OCI-LY3 (cell line): ENCODE measurements around the gene FLACC1.
"Not testable (repeated sequence)": the region's sequence is repeated elsewhere in the genome, so short reads cannot be mapped to it uniquely, and the experiment has no call there.

Source experiments
- H2AFZ ChIP-seq: fragments of 200-600, 300-600 bp; shearing (Covaris generic); 2 replicates; pipeline ENCODE4 v1.6.0; 2014; ENCODE audit warnings: antibody characterized with exemption, low read depth, low read length
- H3K27ac ChIP-seq: fragments of 200-600, 300-600 bp; sonication (generic); 2 replicates; pipeline ENCODE4 v1.5.1; 2014; ENCODE audit warnings: mild to moderate bottlenecking, low read length, moderate library complexity, mixed read lengths
- H3K27me3 ChIP-seq: fragments of 200-600, 300-600 bp; sonication (generic); 2 replicates; pipeline ENCODE4 v1.6.1; 2014; ENCODE audit warnings: low read depth, low read length, mixed read lengths
- H3K36me3 ChIP-seq: fragments of 200-600, 300-600 bp; sonication (generic); replicated peaks from 2 replicates; pipeline ENCODE3; 2014; ENCODE audit warnings: low read depth, low read length, mixed read lengths
- H3K4me1 ChIP-seq: fragments of 300-600, 200-600 bp; sonication (generic); 2 replicates; pipeline ENCODE4 v1.6.1; 2014; ENCODE audit warnings: low read length, mixed read lengths
- H3K4me2 ChIP-seq: fragments of 200-600, 300-600 bp; sonication (generic); 2 replicates; pipeline ENCODE4 v1.6.1; 2014; ENCODE audit warnings: low read length, mixed read lengths
- H3K4me3 ChIP-seq: fragments of 300-600, 200-600 bp; sonication (generic); 2 replicates; pipeline ENCODE4 v1.5.1; 2014; ENCODE audit warnings: antibody characterized with exemption, mild to moderate bottlenecking, low read length, moderate library complexity
- H3K79me2 ChIP-seq: fragments of 300-600, 200-600 bp; shearing (Covaris generic); 2 replicates; pipeline ENCODE4 v1.6.1; 2014; ENCODE audit warnings: mild to moderate bottlenecking, low read length, mixed read lengths
- H3K9ac ChIP-seq: fragments of 300-600, 200-600 bp; shearing (Covaris generic); 2 replicates; pipeline ENCODE4 v1.6.0; 2014; ENCODE audit warnings: mild to moderate bottlenecking, low read length, moderate library complexity
- H3K9me3 ChIP-seq: fragments of 200-600, 300-600 bp; shearing (Covaris generic); 2 replicates; pipeline ENCODE4 v1.6.1; 2014; ENCODE audit warnings: low read length, mixed read lengths; ENCODE audit not compliant: insufficient read depth
- H4K20me1 ChIP-seq: fragments of 200-600, 300-600 bp; sonication (generic); 2 replicates; pipeline ENCODE4 v1.6.1; 2016; ENCODE audit warnings: low read length, mixed read lengths; ENCODE audit not compliant: insufficient read depth
- CTCF ChIP-seq: fragments of 200-600, 300-600 bp; sonication (generic); IDR thresholded peaks from 2 replicates; pipeline ENCODE4 v1.5.1; 2014; ENCODE audit warnings: antibody characterized with exemption, low read length, low read depth
- EZH2phosphoT487 ChIP-seq: fragments of 200-600 bp; shearing (Covaris generic); IDR thresholded peaks from 2 replicates; pipeline ENCODE4 v1.6.1; 2018; ENCODE audit warnings: antibody characterized with exemption, mixed run types, low read depth

The FLACC1 gene

GRCh38 chr2:201248288-201248844 lies 108.8 kb downstream of the FLACC1 start:
- no peak overlapping the region for H2AFZ ChIP-seq
- peaks cover 74% of the 10 kb centered on the region for H3K4me1 ChIP-seq
- no peaks in the 10 kb centered on the region for H4K20me1 ChIP-seq
- TF ChIP-seq CTCF (no peak), EZH2phosphoT487 (no peak)
- H3K9ac ChIP-seq, result peak overlapping the region; percentile 19
- no peaks in the 10 kb centered on the region for H3K27me3 ChIP-seq
- H3K4me3 ChIP-seq, result peak overlapping the region; percentile 52
- H3K36me3 ChIP-seq, result peaks cover 17% of the 10 kb centered on the region
- H3K27ac ChIP-seq, result peak overlapping the region; percentile 52
- peaks cover 34% of the 10 kb centered on the region for H3K79me2 ChIP-seq
- 0 out of 2 replicates have a peak, but pooled peaks cover 4% of the 10 kb centered on the region for H3K9me3 ChIP-seq
- peak overlapping the region; percentile 74 for H3K4me2 ChIP-seq

GRCh38 chr2:201246280-201246679 lies 110.9 kb downstream of the FLACC1 start:
- Histone ChIP-seq H4K20me1 (no peaks in the 10 kb centered on the region), H3K9me3 (no peaks in the 10 kb centered on the region), H3K4me2 (no peak overlapping the region), H3K9ac (no peak overlapping the region), H3K27me3 (no peaks in the 10 kb centered on the region), H3K4me3 (no peak overlapping the region), H3K4me1 (peaks cover 60% of the 10 kb centered on the region), H3K36me3 (peaks cover 19% of the 10 kb centered on the region), H2AFZ (no peak overlapping the region), H3K79me2 (peaks cover 26% of the 10 kb centered on the region), H3K27ac (no peak overlapping the region)
- no peak for TF ChIP-seq EZH2phosphoT487
- no peak for TF ChIP-seq CTCF

- H3K79me2 ChIP-seq, result peaks cover 21% of the 10 kb centered on the region
- peaks cover 24% of the 10 kb centered on the region for H3K36me3 ChIP-seq
- H3K4me2 ChIP-seq, result peak overlapping the region; percentile 25; the same call in 1 of the 2 replicates
- TF ChIP-seq CTCF (peak; percentile 21; the same call in 1 of the 2 replicates), EZH2phosphoT487 (no peak)
- H3K27ac ChIP-seq, result no peak overlapping the region
- no peak overlapping the region for H2AFZ ChIP-seq
- no peak overlapping the region for H3K4me3 ChIP-seq
- no peaks in the 10 kb centered on the region for H3K9me3 ChIP-seq
- H3K4me1 ChIP-seq, result peaks cover 45% of the 10 kb centered on the region
- no peak overlapping the region for H3K9ac ChIP-seq
- H3K27me3 ChIP-seq, result no peaks in the 10 kb centered on the region
- 0 out of 2 replicates have a peak, but pooled peaks cover 2% of the 10 kb centered on the region for H4K20me1 ChIP-seq
Observed at GRCh38 chr2:201244829-201245228, 112.3 kb downstream of the FLACC1 start.

- Histone ChIP-seq H3K9me3 (no peaks in the 10 kb centered on the region), H3K27ac (no peak overlapping the region), H3K4me1 (peaks cover 25% of the 10 kb centered on the region), H3K4me3 (no peak overlapping the region), H3K36me3 (peaks cover 30% of the 10 kb centered on the region), H3K9ac (no peak overlapping the region), H3K27me3 (no peaks in the 10 kb centered on the region), H4K20me1 (0 out of 2 replicates have a peak, but pooled peaks cover 5% of the 10 kb centered on the region), H3K79me2 (peaks cover 15% of the 10 kb centered on the region), H2AFZ (no peak overlapping the region), H3K4me2 (no peak overlapping the region)
- no peak for TF ChIP-seq EZH2phosphoT487
- TF ChIP-seq CTCF, result no peak
Observed at GRCh38 chr2:201242571-201243277, 114.4 kb downstream of the FLACC1 start.

- H3K9ac ChIP-seq, H3K4me2 ChIP-seq, H2AFZ ChIP-seq, H3K27me3 ChIP-seq, H3K4me3 ChIP-seq, H3K9me3 ChIP-seq, H3K27ac ChIP-seq: not testable (repeated sequence)
- peaks cover 25% of the 10 kb centered on the region for H4K20me1 ChIP-seq
- peaks cover 43% of the 10 kb centered on the region for H3K79me2 ChIP-seq
- H3K36me3 ChIP-seq, result peaks cover 41% of the 10 kb centered on the region
- H3K4me1 ChIP-seq, result peaks cover 22% of the 10 kb centered on the region
Observed at GRCh38 chr2:201239167-201239935, 117.8 kb downstream of the FLACC1 start.
